Lower leg skin (tissue), 4 donors: Measurements from ENCODE around the gene SLC16A12. TPM values are rescaled to one million over a fixed set of nuclear protein-coding genes. Genes with fewer than 3 reads are reported as not detected.

Experiments
- DNase-seq, 2 donors: peaks; one replicate each; pipeline ENCODE4 v3.0.0-alpha.2; 2019; ENCODE audit warnings: low spot score in 2 of 2
- H3K4me3 ChIP-seq: fragments of 200-600 bp; sonication (generic); 2 replicates; pipeline ENCODE4 v1.5.1; 2017; ENCODE audit warnings: mild to moderate bottlenecking, low read depth; ENCODE audit not compliant: poor library complexity, severe bottlenecking
- POLR2A ChIP-seq, 2 donors: fragments of 450-650 bp; IDR thresholded peaks; one replicate each; pipeline ENCODE4 v1.6.1; 2016 to 2017; ENCODE audit warnings: antibody characterized with exemption in 2 of 2, mild to moderate bottlenecking in 1 of 2, moderate library complexity in 1 of 2
- WGBS, 2 donors: methylation state at CpG; one replicate each; pipeline ENCODE4 v1.1.5; 2018; 5-methylcytosine and 5-hydroxymethylcytosine counted together
- intact Hi-C: fragments of 100-400 bp; cut with DNase I; formaldehyde crosslinking; loops from one replicate; pipeline ENCODE4 v1.15.0; 2023; ENCODE audit warnings: low total_unique reads
- total RNA-seq, 4 donors: library from RNA; depleted of rRNA; stranded (reverse); fragments of >200 nt; gene quantifications; one replicate each; pipeline ENCODE4 v1.1.0, GENCODE V29; 2016
- TF ChIP-seq, protein P1 (sequence below), 3 donors: fragments of 450-650 bp; IDR thresholded peaks; one replicate each; pipeline ENCODE4 v1.5.1; 2016; ENCODE audit warnings: antibody characterized with exemption in 3 of 3, mild to moderate bottlenecking in 3 of 3, moderate library complexity in 2 of 3

Gene SLC16A12
- total RNA-seq, 4 donors from 2014 or later, result 0.13 to 1.5 (median 0.90) TPM

GRCh38 chr10:89565180-89565579 lies 29.8 kb upstream of the SLC16A12 start:
- intact Hi-C loops, result no loop called here
- 59 to 70% methylated on average over 1 of the region's 1 CpG for WGBS, 2 donors
- TF ChIP-seq POLR2A (IDR thresholded peaks at IDR 0.05), result no peak
- TF ChIP-seq, protein P1, sequence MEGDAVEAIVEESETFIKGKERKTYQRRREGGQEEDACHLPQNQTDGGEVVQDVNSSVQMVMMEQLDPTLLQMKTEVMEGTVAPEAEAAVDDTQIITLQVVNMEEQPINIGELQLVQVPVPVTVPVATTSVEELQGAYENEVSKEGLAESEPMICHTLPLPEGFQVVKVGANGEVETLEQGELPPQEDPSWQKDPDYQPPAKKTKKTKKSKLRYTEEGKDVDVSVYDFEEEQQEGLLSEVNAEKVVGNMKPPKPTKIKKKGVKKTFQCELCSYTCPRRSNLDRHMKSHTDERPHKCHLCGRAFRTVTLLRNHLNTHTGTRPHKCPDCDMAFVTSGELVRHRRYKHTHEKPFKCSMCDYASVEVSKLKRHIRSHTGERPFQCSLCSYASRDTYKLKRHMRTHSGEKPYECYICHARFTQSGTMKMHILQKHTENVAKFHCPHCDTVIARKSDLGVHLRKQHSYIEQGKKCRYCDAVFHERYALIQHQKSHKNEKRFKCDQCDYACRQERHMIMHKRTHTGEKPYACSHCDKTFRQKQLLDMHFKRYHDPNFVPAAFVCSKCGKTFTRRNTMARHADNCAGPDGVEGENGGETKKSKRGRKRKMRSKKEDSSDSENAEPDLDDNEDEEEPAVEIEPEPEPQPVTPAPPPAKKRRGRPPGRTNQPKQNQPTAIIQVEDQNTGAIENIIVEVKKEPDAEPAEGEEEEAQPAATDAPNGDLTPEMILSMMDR (IDR thresholded peaks at IDR 0.05), result no peak
- no peak overlapping the region for H3K4me3 ChIP-seq
- DNase-seq, result no peak

DNA sequence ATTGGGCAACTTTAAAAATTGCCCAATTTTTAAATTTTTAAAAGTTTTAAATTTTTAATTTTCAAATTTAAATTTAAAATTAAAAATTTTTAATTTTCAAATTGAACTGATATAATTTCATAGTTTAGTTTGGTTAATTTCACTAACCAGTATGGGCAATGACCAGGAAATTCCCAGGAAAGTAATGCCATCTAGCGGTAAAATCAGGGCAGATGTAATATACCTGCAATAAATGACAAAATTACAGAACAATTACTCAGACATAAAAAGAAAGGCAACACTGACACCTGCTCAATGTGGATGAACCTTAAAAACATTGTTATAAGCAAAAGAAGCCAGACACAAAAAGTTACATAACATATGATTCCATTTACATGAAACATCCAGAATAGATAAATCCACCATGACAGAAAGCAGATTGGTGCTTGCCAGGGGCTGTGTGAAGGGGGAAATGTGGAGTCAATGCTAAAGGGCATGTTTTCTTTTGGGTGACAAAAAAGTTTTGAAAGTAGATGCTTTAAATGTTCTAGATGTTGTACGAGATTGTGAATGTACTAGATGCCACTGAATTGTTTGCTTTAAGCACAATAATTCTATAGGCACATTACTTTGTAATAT lies 28.6 kb upstream of the SLC16A12 start:
- intact Hi-C loops, result loop anchor here (2.0 kb wide), 1 partner anchor 137 kb away; no protein-coding TSS in a partner anchor

DNA sequence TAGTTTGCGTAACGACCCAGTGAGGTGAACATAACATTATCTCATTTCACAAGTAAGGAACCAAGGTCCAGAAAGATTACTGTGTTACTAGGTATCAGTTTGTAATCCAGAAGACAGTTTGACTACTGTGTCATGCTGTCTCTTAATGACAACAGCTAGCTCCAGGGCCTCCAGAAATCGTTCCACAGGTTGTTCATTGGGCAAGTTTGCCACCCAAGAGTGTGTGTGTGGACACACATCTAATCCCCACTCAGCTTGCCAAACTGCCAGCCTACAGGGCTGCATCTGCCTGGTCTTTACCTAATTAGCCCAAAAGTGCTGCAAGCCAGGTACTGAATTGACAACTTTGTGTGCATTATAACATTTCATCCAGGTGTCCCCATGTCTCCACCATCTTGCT lies 27.9 kb upstream of the SLC16A12 start:
- WGBS, 2 donors, result 93 to 96% methylated on average over 3 of the region's 3 CpGs
- no peak overlapping the region for H3K4me3 ChIP-seq
- DNase-seq, result no peak
- intact Hi-C loops, result loop anchor here (2.0 kb wide), 1 partner anchor 137 kb away; no protein-coding TSS in a partner anchor
- TF ChIP-seq, protein P1 (IDR thresholded peaks at IDR 0.05), result no peak
- TF ChIP-seq POLR2A (IDR thresholded peaks at IDR 0.05), result no peak

More for the DNA sequence above, 28.6 kb upstream of the SLC16A12 start:
- TF ChIP-seq, protein P1 (IDR thresholded peaks at IDR 0.05), result peak in 1 of 3 donors; percentile 72
- no peak for TF ChIP-seq POLR2A (IDR thresholded peaks at IDR 0.05)
- H3K4me3 ChIP-seq, result no peak overlapping the region
- WGBS, 2 donors, result 10 to 18% methylated on average over 2 of the region's 2 CpGs
- DNase-seq, result no peak

DNA sequence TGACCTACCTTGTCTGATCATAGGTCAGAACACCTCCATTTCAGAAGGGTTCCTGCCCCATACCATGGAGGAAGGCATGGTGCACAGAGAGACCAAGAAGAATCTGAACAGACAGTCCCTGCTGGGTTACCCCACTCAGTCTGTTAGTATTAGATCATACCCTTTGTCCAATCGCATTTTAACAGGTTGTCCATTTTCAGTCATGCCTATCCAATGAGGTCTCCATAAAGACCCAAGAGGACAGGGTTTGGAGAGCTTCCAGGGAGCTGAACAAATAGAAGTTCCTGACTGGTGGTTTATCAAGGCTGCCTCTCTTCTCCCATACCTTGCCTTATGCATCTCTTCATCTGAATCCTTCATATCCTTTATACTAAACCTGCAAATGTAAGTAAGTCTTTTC lies 21.2 kb upstream of the SLC16A12 start:
- TF ChIP-seq, protein P1 (IDR thresholded peaks at IDR 0.05), result no peak
- TF ChIP-seq POLR2A (IDR thresholded peaks at IDR 0.05), result no peak
- WGBS, 2 donors, result 85 to 89% methylated on average over 1 of the region's 1 CpG
- H3K4me3 ChIP-seq, result no peak overlapping the region
- DNase-seq, result no peak
- intact Hi-C loops, result no loop called here

DNA sequence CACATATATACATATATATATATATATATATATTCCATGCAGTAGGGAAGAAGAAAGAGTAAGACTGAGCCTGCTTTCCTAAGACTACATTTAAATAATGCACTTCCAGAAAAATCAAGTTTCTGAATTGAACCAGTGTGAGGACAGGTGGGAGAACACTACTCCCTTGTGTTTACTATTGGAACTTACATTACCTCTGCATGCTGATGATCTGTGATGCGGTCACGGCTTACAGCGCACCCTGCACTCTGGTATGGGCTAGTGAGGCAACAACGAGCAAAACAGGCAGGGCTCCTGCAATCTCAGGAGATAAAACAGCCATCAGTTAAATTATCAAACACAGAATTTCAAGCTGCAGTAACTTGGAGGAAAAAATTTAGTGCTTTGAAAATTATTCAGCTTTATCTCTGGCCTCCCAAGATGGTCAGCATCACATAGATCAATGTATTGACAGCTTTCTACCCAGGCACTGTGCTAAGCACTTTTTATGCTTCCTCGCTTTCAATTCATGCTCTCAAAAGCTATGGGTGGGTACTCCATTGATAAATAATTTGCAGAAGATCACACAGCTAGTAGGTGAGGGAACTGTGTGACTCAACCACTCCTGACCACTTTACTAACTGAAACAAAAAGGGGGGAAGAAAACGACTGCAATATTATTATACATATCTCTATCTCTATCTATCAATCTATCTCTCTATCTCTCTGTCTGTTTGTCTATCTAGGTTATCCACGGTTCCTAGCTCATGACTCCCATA lies 20.5 kb upstream of the SLC16A12 start:
- TF ChIP-seq, protein P1 (IDR thresholded peaks at IDR 0.05), result no peak
- no peak for TF ChIP-seq POLR2A (IDR thresholded peaks at IDR 0.05)
- intact Hi-C loops, result no loop called here
- H3K4me3 ChIP-seq, result no peak overlapping the region
- WGBS, 2 donors, result 89 to 90% methylated on average over 7 of the region's 7 CpGs
- DNase-seq, result no peak
